ENCODE measurements around the gene SIGLEC11.
"Not testable (repeated sequence)": the region's sequence is repeated elsewhere in the genome, so short reads cannot be mapped to it uniquely, and the experiment has no call there.

The SIGLEC11 gene

GRCh38 chr19:49960980-49961379 lies at the start of gene SIGLEC11:
TSS of gene SIGLEC11 (minus strand) at chr19:49961172. CDS start at chr19:49961081, 91 bp downstream.
- not testable (repeated sequence) for DNase-seq

DNA sequence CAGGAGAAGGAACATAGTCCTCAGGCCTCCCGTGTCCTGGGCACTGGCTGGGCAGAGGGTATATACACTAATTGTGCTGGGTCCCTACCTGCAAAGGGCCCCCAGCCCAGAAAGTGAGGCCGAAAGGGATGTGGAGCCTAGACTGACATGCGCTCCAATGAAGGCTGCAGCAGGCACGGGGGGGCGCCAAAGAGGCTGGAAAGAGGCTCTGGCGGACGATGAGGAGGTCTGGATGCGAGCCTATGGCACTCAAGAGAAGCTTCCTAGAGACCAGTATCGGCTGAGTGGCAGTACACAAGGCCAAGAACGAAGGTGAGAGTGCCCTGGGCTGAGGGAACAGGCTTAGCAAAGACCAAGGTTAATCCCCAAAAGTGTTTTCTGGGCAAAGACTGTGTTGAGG lies 47.6 kb upstream of the SIGLEC11 start:
- DNase-seq, result no peak

GRCh38 chr19:50007947-50008346 lies 47.0 kb upstream of the SIGLEC11 start:
- no peak for DNase-seq

- DNase-seq, result no peak
These were observed 46.2 kb upstream of the SIGLEC11 start for GRCh38 chr19:50007170-50007569.

DNA sequence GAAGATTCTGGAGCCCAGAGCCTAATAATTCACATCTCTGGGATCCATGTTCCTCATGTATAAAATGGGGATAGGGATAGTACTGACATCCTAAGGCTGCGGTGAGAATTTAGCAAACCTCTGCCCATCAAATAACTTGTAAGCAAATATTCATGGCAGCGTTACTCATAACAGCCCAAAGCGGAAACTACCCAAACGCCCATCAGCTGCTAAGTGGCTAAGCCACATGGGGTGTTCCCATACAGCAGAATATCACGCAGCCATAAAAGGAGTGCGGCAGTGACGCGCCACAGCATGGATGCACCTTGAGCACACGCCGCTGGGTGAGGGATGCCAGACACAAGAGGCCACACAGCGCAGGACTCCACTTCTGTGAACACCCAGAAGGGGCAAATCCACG lies 44.5 kb upstream of the SIGLEC11 start:
- no peak for DNase-seq

- peak; percentile 8 to 16 for DNase-seq
These were observed 42.9 kb upstream of the SIGLEC11 start for GRCh38 chr19:50003810-50004419.

GRCh38 chr19:50003254-50003788 lies 42.3 kb upstream of the SIGLEC11 start:
- peak; percentile 4 to 26 for DNase-seq

DNA sequence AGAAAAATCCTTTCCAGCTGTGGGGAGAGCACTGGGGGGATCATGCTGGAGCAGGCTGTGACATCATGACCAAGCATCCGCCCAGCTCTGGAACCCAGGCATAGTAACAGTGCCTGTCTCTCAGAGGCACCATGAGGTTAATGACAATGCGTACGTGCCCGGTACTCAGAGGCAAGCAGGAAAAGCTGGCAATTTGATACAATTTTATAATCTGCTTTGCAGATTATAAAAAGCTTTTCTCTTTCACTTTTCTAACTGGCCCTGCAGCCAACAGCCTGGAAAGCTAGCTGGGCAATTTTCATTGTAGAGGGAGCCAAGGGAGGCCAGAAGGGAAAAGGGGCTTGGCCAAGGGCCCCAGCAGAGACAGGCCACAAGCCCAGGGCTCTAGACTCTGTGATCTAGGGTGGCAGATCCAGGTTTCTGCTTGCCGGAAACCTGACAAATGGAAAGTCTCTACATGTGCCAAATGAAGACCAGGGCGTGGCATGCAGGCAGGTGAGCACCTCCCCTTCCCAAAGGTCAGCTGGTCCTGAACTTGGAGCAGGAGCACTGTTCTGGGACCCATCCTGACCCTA lies 41.5 kb upstream of the SIGLEC11 start:
- no peak for DNase-seq

- DNase-seq, result no peak
These were observed 40.8 kb upstream of the SIGLEC11 start for GRCh38 chr19:50001775-50002174.

GRCh38 chr19:50000841-50001557 lies 40.0 kb upstream of the SIGLEC11 start:
- DNase-seq, result no peak

DNA sequence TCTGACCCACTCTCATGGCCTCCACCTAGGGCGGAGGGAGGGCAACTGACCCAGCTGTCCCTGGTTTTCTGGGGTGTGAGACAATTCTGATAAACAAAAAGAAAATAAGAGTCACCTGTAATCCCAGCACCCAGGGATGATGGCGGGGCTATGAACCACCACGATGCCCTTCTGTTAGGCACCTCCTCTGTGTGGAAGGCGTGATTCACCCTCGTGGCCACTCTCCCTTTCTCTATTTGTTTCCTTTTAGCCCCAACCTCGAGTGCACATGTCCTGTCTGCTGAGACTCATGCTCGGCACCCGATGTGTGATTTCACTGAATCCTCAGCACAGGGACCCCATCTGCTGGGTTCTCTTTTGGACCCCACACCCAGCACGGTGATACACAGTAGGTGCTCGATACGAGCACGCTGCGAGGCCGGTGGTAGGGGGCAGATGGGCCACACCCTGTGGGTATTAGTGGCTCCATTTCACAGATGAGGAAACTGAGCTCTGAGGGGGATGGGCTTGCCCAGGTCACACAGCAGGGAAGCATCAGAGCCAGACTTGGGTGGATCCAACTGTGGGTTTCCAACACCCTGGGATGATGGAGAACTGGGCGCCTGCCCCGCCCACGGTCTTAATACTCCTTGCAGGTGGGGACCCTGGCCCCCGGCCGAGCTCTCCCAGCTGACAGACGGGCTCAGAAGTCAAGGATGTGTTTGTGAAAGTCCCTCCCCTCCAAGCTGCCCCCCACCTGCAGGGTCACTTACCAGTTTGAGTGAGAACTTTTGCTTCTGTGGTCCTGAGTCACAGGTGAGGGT lies 39.3 kb upstream of the SIGLEC11 start:
- DNase-seq, result no peak

DNA sequence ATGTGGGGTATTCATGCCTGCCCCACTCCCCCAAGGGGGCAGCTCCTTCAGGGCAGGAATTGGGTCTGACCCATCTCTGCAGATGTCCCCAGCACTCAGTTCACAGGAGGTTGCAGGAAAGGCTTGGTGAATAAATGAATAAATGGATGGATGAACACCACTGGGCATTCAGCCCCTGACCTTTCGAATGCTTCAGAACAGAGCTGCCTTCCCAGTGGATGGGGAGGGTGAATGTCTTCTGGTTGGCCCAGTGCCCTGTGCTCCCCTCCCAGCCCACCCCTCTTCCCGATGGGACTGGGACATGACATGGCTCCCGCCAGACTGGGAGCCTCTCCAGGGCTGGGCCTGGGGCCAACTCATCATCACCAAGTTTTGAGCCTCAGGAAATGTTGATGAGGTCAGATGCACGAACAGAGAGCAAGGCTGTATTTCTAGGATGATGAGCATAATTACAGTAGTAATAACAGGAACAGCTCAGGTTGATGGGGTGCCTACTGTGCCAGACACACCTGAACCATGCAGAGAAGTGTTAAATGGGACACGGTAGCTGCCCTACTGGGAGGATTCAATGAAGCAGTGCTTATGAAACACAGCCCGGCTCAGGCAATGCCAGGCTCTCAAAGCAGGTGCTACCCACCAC lies 38.5 kb upstream of the SIGLEC11 start:
- DNase-seq, result no peak

DNA sequence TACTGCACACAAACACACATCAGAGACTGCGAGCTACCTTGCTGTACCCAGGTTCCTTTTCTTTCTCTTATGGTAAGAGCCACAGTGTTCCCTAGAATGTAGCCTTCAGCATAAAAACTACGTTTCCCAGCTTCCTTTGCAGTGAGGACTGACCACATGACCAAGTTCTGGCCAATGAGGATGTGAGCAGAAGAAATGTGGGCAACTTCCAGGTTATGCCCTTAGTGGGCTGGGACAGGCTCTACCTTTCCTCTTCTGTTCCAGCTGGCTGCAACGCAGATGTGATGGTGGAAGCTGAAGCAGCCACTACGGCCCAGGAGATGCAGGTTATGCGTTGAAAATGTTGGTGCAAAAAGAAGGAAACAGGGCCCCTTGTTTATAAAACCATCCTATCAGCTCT lies 36.7 kb upstream of the SIGLEC11 start:
- peak; percentile 32 to 45 for DNase-seq

GRCh38 chr19:49988433-49988832 lies 27.5 kb upstream of the SIGLEC11 start:
- DNase-seq, result no peak

DNA sequence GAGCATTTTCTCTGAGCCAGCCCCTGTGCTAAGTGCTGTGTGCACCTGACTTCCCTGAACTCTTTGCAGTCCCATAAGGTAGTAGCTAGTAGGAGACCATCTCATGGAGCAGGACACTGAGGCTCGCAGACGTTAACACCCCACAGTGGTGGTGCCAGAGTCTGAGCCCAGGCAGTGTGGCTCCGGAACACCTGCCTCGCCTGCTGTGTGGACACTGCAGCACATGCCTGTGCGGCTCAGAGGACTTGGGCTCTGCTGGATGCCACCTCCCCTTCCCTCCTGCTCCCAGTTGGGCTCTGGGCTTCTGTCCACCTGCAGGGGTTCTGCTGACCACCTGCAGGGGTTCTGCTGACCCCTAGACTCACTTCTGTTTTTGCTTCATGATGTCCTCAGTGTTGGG lies 27.0 kb upstream of the SIGLEC11 start:
- DNase-seq, result no peak

GRCh38 chr19:49987159-49987698 lies 26.3 kb upstream of the SIGLEC11 start:
- peak; percentile 85 for DNase-seq

DNA sequence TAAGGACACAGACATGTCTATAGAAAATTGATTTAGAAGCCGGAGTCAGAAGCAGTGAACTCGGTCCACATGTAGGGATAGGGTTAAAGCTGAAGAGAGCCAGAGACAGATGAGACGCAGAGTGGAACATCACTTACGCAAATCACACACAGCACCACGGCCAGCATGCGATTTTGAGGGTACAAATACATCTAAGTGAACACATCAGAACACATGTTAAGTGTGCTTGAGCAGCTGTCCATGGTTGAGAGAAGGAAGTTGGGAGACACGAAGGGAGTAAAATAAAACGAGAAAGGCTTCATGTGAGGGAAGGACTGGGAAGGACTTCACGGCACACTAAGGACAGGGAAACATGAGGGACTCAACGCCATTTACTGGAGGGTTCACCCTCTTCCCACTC lies 25.4 kb upstream of the SIGLEC11 start:
- no peak for DNase-seq

DNA sequence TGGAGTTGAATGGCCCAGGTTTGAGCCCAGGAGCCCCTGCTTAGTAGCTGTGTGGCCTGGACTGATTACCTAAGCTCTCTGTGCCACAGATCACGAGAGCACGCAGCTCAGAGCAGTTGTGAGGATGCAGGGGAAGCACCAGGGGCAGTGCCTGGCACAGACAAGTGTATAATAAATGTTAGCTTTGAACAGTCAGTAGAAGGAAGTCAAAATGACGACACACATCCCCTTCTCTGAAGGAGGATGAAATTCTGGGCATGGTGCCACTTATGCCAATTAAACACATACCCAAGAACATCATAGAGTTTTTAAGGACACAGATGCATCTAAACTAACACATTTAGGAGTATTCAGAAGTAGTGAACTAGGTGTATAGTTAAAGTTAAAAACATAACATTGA lies 24.9 kb upstream of the SIGLEC11 start:
- DNase-seq, result no peak

GRCh38 chr19:49984491-49984890 lies 23.5 kb upstream of the SIGLEC11 start:
- DNase-seq, result no peak

GRCh38 chr19:49983645-49984229 lies 22.8 kb upstream of the SIGLEC11 start:
- peak; percentile 75 to 79 for DNase-seq

DNA sequence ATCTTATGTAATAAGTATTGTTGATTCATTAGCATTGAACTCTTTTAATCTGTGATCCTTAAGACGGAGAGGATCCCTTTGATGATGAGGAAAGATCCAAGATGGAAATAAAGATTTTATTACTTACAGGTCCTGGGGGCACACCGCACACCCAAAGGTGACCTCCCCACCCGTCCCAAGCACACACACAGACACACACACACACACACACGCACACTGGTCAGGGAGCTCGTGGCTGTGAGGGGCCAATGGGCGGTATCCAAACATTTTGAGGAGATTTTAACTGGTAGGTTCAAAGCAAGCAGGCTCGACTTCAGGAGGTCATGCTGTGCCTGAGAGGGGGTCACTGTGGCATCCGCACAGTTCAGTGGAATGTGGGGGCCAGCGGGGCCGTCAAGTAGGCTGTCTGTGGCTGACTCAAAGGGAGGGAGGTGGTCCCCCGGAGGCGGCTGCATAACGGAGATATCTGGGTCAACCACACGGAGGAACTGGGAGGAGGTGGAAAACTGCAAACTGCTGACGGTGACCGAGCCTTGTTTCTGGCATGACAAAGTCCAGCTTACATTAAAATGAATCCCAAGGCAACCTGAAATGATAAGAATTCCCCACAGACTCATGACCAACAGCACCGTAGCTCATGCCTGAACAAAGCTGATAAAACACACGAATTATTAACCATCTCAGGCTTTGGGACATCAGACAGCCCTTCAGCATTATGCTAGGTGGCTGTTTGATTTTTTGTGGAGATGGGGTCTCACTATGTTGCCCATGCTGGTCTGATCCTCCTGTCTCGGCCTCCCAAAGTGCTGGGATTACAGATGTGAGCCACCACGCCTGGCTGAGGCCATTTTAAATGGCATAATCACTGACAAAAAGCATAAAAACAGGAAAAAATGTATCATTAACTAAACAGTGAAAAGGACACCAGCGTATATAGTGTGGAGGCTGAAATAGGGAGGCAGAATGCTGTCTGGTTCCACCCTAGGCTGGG lies 20.9 kb upstream of the SIGLEC11 start:
- DNase-seq, result no peak
